Liver (tissue), 9 donors: ENCODE data around the gene PCMT1. TPM values are rescaled to one million over a fixed set of nuclear protein-coding genes. Genes with fewer than 3 reads are reported as not detected.

Experiments used
- DNase-seq: peaks from one replicate; pipeline ENCODE4 v3.0.0-alpha.2; 2017; ENCODE audit warnings: low spot score
- H3K27ac ChIP-seq, 2 donors: one replicate each; pipeline ENCODE4 v1.7.0; 2013; ENCODE audit warnings: inconsistent platforms in 2 of 2, low read length in 2 of 2, control low read depth in 1 of 2, low read depth in 1 of 2, mild to moderate bottlenecking in 1 of 2
- H3K27me3 ChIP-seq, 4 donors: one replicate each; pipeline versions ENCODE4 v1.6.1 to v1.7.0; 2013; ENCODE audit warnings: low read length in 3 of 4, inconsistent platforms in 1 of 4, mild to moderate bottlenecking in 1 of 4, moderate library complexity in 1 of 4; ENCODE audit not compliant: control insufficient read depth in 4 of 4, insufficient read depth in 4 of 4
- H3K36me3 ChIP-seq, 4 donors: one replicate each; pipeline versions ENCODE4 v1.6.1 to v1.7.0; 2013; ENCODE audit warnings: low read length in 3 of 4, mild to moderate bottlenecking in 3 of 4, low read depth in 1 of 4, moderate library complexity in 1 of 4; ENCODE audit not compliant: control insufficient read depth in 4 of 4, insufficient read depth in 3 of 4
- H3K4me1 ChIP-seq, 4 donors: one replicate each; pipeline versions ENCODE4 v1.6.1 to v1.7.0; 2013; ENCODE audit warnings: low read length in 3 of 4, mild to moderate bottlenecking in 3 of 4, moderate library complexity in 1 of 4; ENCODE audit not compliant: control insufficient read depth in 4 of 4, insufficient read depth in 4 of 4
- H3K4me3 ChIP-seq, 3 donors: one replicate each; pipeline versions ENCODE4 v1.6.1 to v1.7.0; 2013; ENCODE audit warnings: low read length in 3 of 3, control low read depth in 1 of 3, low read depth in 1 of 3, mild to moderate bottlenecking in 1 of 3
- H3K9ac ChIP-seq, 2 donors: one replicate each; pipeline ENCODE4 v1.7.0; 2013; ENCODE audit warnings: low read length in 2 of 2, mild to moderate bottlenecking in 2 of 2, moderate library complexity in 2 of 2, control low read depth in 1 of 2, low read depth in 1 of 2
- H3K9me3 ChIP-seq, 4 donors: one replicate each; pipeline versions ENCODE4 v1.6.1 to v1.7.0; 2013; ENCODE audit warnings: low read length in 3 of 4; ENCODE audit not compliant: control insufficient read depth in 4 of 4
- EGR1 ChIP-seq, 2 donors: IDR thresholded peaks; 2 replicates each; pipeline ENCODE4 v1.6.1; 2016 to 2018; ENCODE audit warnings: antibody characterized with exemption in 2 of 2, low read depth in 2 of 2
- GABPA ChIP-seq, 2 donors: IDR thresholded peaks in 1 of 2; conservative IDR thresholded peaks in 1 of 2; 2 replicates each; pipeline ENCODE4 v1.6.1; 2016; ENCODE audit warnings: antibody characterized with exemption in 2 of 2, mild to moderate bottlenecking in 1 of 2, moderate library complexity in 1 of 2
- HNF4A ChIP-seq, 2 donors: conservative IDR thresholded peaks; 2 replicates each; pipeline ENCODE4 v1.6.1; 2016; ENCODE audit warnings: antibody characterized with exemption in 2 of 2, mild to moderate bottlenecking in 2 of 2
- JUND ChIP-seq, 2 donors: IDR thresholded peaks; 2 replicates each; pipeline ENCODE4 v1.6.1; 2016; ENCODE audit warnings: antibody characterized with exemption in 2 of 2
- RAD21 ChIP-seq, 2 donors: IDR thresholded peaks; 2 replicates each; pipeline ENCODE4 v1.6.1; 2016; ENCODE audit warnings: antibody characterized with exemption in 2 of 2, mild to moderate bottlenecking in 2 of 2
- RXRA ChIP-seq, 2 donors: IDR thresholded peaks; 2 replicates each; pipeline ENCODE4 v1.6.1; 2017 to 2018; ENCODE audit warnings: antibody characterized with exemption in 2 of 2, mild to moderate bottlenecking in 1 of 2
- SP1 ChIP-seq: IDR thresholded peaks from 2 replicates; pipeline ENCODE4 v1.6.1; 2018; ENCODE audit warnings: antibody characterized with exemption, mild to moderate bottlenecking
- WGBS: extraction: QIAGEN DNeasy Blood & Tissue Kit; methylation state at CpG from one replicate; pipeline ENCODE4 v1.1.7; 2013; 5-methylcytosine and 5-hydroxymethylcytosine counted together
- polyA plus RNA-seq, 2 donors: library from polyadenylated mRNA; stranded (reverse) in 1 of 2; unstranded in 1 of 2; fragments of 200-250 nt in 1 of 2; fragments of >200 nt in 1 of 2; fragmentation: Nextera tagmentation in 1 of 2; extraction: Ambion mirVana in 1 of 2; gene quantifications; one replicate each; pipeline versions ENCODE4 v1.2.1 to v1.2.3, GENCODE V29; 2013 to 2015
- total RNA-seq, 2 donors: library from RNA; depleted of rRNA; stranded (reverse); fragments of >200 nt; gene quantifications; one replicate each; pipeline ENCODE4 v1.2.3, GENCODE V29; 2014
- TF ChIP-seq, protein P1 (sequence below): IDR thresholded peaks from 2 replicates; pipeline ENCODE4 v1.6.1; 2016; ENCODE audit warnings: antibody characterized with exemption, mild to moderate bottlenecking
- TF ChIP-seq, protein P2 (sequence below): fragments of 150-350 bp; IDR thresholded peaks from 2 replicates; pipeline ENCODE4 v1.5.1; 2017; ENCODE audit warnings: improper control_type of control experiment, low read depth, low read length; ENCODE audit not compliant: missing input control
- TF ChIP-seq, protein P3 (sequence below): IDR thresholded peaks from 2 replicates; pipeline ENCODE4 v1.6.1; 2016; ENCODE audit warnings: antibody characterized with exemption
- donor health status: healthy.
- donor health status: healthy.
- donor health status: healthy.
- donor health status: healthy.
- donor health status: healthy.

The PCMT1 gene
- total and polyA plus RNA-seq, 4 donors: 56.8 to 78.8 (median 75.0) TPM

DNA sequence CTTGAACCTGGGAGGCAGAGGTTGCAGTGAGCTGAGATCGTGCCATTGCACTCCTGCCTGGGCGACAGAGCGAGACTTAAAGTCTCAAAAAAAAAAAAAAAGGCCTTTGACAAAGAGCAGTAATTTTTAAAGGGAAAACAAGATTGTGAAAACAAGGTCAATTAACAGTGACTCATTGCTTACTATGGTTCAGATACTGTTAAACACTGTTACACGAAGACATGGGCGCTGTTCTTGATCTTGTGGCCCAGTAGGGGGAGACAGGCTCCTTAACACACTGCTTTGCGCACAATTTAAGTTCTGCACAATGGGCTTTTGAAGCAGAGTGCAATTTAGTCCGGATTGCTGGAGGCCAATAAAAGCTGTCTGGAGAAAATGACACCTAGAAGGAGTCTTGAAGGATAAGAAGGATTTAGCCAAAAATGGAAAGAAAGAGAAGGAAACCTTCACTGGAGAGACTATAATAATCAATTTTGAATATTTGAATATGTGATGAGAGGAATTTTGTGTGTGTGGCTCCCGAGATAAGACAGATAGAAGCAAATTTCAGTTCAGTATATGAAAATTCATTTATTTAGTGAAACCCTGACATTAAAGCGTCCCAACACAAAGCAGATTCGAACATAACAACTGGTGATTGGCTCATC lies 25.6 kb upstream of the PCMT1 start:
- 62% methylated on average over 10 of the region's 10 CpGs for WGBS
- TF ChIP-seq HNF4A (conservative IDR thresholded peaks at IDR 0.05) (peak in 1 of 2 donors; percentile 21), RXRA (IDR thresholded peaks at IDR 0.05) (no peak), EGR1 (IDR thresholded peaks at IDR 0.05; ENCODE audit: low read depth in 2 of 2) (no peak), GABPA (IDR thresholded peaks at IDR 0.05 in 1 of 2, conservative IDR thresholded peaks at IDR 0.05 in 1 of 2) (no peak), RAD21 (IDR thresholded peaks at IDR 0.05) (peak; percentile 87 to 89), SP1 (no peak), JUND (IDR thresholded peaks at IDR 0.05) (peak; percentile 50 to 66)
- TF ChIP-seq, protein P1, sequence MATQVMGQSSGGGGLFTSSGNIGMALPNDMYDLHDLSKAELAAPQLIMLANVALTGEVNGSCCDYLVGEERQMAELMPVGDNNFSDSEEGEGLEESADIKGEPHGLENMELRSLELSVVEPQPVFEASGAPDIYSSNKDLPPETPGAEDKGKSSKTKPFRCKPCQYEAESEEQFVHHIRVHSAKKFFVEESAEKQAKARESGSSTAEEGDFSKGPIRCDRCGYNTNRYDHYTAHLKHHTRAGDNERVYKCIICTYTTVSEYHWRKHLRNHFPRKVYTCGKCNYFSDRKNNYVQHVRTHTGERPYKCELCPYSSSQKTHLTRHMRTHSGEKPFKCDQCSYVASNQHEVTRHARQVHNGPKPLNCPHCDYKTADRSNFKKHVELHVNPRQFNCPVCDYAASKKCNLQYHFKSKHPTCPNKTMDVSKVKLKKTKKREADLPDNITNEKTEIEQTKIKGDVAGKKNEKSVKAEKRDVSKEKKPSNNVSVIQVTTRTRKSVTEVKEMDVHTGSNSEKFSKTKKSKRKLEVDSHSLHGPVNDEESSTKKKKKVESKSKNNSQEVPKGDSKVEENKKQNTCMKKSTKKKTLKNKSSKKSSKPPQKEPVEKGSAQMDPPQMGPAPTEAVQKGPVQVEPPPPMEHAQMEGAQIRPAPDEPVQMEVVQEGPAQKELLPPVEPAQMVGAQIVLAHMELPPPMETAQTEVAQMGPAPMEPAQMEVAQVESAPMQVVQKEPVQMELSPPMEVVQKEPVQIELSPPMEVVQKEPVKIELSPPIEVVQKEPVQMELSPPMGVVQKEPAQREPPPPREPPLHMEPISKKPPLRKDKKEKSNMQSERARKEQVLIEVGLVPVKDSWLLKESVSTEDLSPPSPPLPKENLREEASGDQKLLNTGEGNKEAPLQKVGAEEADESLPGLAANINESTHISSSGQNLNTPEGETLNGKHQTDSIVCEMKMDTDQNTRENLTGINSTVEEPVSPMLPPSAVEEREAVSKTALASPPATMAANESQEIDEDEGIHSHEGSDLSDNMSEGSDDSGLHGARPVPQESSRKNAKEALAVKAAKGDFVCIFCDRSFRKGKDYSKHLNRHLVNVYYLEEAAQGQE: no peak
- TF ChIP-seq, protein P2, sequence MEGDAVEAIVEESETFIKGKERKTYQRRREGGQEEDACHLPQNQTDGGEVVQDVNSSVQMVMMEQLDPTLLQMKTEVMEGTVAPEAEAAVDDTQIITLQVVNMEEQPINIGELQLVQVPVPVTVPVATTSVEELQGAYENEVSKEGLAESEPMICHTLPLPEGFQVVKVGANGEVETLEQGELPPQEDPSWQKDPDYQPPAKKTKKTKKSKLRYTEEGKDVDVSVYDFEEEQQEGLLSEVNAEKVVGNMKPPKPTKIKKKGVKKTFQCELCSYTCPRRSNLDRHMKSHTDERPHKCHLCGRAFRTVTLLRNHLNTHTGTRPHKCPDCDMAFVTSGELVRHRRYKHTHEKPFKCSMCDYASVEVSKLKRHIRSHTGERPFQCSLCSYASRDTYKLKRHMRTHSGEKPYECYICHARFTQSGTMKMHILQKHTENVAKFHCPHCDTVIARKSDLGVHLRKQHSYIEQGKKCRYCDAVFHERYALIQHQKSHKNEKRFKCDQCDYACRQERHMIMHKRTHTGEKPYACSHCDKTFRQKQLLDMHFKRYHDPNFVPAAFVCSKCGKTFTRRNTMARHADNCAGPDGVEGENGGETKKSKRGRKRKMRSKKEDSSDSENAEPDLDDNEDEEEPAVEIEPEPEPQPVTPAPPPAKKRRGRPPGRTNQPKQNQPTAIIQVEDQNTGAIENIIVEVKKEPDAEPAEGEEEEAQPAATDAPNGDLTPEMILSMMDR: peak; percentile 66
- TF ChIP-seq, protein P3, sequence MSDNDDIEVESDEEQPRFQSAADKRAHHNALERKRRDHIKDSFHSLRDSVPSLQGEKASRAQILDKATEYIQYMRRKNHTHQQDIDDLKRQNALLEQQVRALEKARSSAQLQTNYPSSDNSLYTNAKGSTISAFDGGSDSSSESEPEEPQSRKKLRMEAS: no peak
- Histone ChIP-seq H3K9me3 (no peaks in the 10 kb centered on the region), H3K4me1 (no peaks in the 10 kb centered on the region), H3K27me3 (no peaks in the 10 kb centered on the region), H3K4me3 (no peak overlapping the region), H3K27ac (no peak overlapping the region), H3K9ac (no peak overlapping the region), H3K36me3 (peaks cover 2 to 14% (median 13%) of the 10 kb centered on the region in 4 donors)
- peak; percentile 42 for DNase-seq

DNA sequence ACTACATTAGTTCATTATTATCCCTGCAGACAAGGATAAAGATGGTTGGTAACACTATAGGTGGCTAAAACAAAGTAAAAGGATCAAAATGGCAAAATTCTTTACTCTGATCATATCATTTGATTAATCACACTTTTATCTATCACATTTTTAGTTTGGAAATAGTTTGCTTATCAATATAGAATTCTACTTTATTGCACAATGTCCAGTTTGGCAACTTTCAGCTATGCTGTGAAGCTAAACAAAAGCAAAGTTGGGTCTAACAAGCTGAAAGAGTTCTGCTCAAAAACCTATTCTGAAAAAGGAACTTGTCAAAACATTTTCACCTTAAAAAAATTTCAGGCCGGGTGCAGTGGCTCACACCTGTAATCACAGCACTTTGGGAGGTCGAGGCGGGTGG lies 23.8 kb upstream of the PCMT1 start:
- H3K4me3 ChIP-seq: no peak overlapping the region
- no peaks in the 10 kb centered on the region for H3K9me3 ChIP-seq
- DNase-seq: no peak
- H3K36me3 ChIP-seq: peaks cover 3 to 30% (median 21%) of the 10 kb centered on the region in 4 donors
- WGBS: 92% methylated on average over 3 of the region's 3 CpGs
- TF ChIP-seq RXRA (IDR thresholded peaks at IDR 0.05): no peak
- H3K27me3 ChIP-seq: no peaks in the 10 kb centered on the region
- H3K9ac ChIP-seq: no peak overlapping the region
- no peak overlapping the region for H3K27ac ChIP-seq
- H3K4me1 ChIP-seq: no peaks in the 10 kb centered on the region
